ENCODE measurements around the gene SLC25A25.
"Not testable (repeated sequence)": the region's sequence is repeated elsewhere in the genome, so short reads cannot be mapped to it uniquely, and the experiment has no call there.

The SLC25A25 gene

DNA sequence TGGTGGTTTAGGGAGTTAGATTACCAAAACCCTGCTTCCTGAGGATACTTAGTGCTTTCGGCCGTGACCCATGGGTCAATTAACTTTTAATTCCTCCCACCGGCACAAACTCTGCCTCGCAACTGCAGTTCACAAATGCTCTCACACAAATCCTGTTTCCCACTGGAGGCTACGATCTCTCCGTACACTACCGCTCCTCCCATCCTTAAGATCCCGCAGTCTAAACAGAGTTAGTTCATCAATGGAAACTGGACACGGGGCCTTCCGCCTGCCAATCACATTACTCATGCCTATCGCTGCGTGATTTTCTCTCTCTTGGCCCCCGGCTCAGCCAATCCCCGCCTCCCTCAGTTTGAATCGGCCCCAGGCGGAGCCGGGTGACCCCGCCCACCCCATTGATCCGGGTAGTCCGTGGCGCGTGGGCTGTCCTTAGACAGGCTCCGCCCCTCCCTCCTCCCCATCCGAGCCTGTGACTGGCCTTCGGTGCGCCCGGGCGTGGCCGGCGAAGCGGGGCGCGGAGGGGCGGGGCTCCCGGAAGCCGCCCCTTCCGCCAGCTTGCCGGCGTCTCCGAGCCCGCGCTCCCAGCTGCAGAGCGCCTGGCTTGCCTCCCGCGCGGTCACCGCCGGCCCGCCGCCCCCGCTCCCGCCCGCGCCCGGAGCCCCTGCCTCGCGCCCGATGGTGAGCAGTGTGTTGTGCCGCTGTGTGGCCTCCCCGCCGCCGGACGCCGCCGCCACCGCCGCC lies at the start of gene SLC25A25:
SLC25A25 (plus strand) TSS at position 588 of the 741 bp plus-strand sequence; CDS start at position 676, 88 bp downstream.
- in situ Hi-C loops (cut with MboI; ENCODE audit: low sequenced_read_pairs), result no loop called here

GRCh38 chr9:128020692-128021091 lies 47.3 kb upstream of the SLC25A25 start:
- in situ Hi-C loops (cut with MboI; ENCODE audit: low sequenced_read_pairs), result no loop called here

GRCh38 chr9:128021098-128021497 lies 46.9 kb upstream of the SLC25A25 start:
- in situ Hi-C loops (cut with MboI; ENCODE audit: low sequenced_read_pairs), result no loop called here

GRCh38 chr9:128022886-128023285 lies 45.1 kb upstream of the SLC25A25 start:
- in situ Hi-C loops (cut with MboI; ENCODE audit: low sequenced_read_pairs), result no loop called here

DNA sequence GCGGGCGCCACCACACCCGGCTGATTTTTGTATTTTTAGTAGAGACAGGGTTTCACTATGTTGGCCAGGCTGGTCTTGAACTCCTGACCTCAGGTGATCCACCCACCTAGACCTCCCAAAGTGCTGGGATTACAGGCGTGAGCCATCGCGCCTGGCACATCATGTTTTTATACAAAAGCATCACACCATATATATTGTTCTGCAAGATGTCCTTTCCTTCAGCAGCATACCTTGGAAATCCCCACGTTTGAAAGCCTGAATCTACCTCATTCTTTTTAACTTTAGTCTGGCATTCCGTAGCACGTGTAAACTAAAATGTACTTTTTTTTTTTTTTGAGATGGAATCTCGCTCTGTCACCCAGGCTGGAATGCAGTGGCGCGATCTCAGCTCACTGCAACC lies 44.4 kb upstream of the SLC25A25 start:
- in situ Hi-C loops (cut with MboI; ENCODE audit: low sequenced_read_pairs), result not testable (repeated sequence)

GRCh38 chr9:128024761-128025308 lies 43.2 kb upstream of the SLC25A25 start:
- in situ Hi-C loops (cut with MboI; ENCODE audit: low sequenced_read_pairs), result loop anchor here (25.0 kb wide), 1 partner anchor 88 kb away; the partner anchor contains the start of genes DPM2 and PIP5KL1

DNA sequence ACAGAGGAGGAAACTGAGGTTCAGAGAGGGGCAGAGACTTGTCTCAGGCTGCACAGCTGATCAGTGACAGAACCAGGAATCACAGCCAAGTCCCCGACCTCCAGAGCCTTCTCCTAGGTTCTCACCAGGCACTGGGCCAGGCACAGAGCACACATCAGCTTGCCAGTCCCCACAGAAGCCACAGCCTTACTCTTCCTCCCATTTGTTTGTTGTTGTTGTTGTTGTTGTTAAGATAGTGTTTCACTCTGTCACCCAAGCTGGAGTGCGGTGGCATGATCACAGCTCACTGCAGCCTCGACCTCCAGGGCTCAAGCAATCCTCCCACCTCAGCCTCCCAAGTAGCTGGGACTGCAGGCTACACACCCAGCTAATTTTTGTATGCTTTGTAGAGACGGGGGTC lies 42.3 kb upstream of the SLC25A25 start:
- in situ Hi-C loops (cut with MboI; ENCODE audit: low sequenced_read_pairs), result loop anchor here (25.0 kb wide), 1 partner anchor 88 kb away; the partner anchor contains the start of genes DPM2 and PIP5KL1

GRCh38 chr9:128026255-128026772 lies 41.7 kb upstream of the SLC25A25 start:
- in situ Hi-C loops (cut with MboI; ENCODE audit: low sequenced_read_pairs), result loop anchor here (25.0 kb wide), 1 partner anchor 89 kb away; the partner anchor contains the start of genes DPM2 and PIP5KL1

GRCh38 chr9:128026773-128027541 lies 41.1 kb upstream of the SLC25A25 start:
- in situ Hi-C loops (cut with MboI; ENCODE audit: low sequenced_read_pairs), result loop anchor here (25.0 kb wide), 1 partner anchor 90 kb away; the partner anchor contains the start of genes DPM2 and PIP5KL1

GRCh38 chr9:128027705-128028104 lies 40.3 kb upstream of the SLC25A25 start:
- in situ Hi-C loops (cut with MboI; ENCODE audit: low sequenced_read_pairs), result loop anchor here (25.0 kb wide), 1 partner anchor 90 kb away; the partner anchor contains the start of genes DPM2 and PIP5KL1

- in situ Hi-C loops (cut with MboI; ENCODE audit: low sequenced_read_pairs), result loop anchor here (25.0 kb wide), 1 partner anchor 96 kb away; the partner anchor contains the start of genes DPM2 and PIP5KL1
Observed at GRCh38 chr9:128033609-128034008, 34.4 kb upstream of the SLC25A25 start.

DNA sequence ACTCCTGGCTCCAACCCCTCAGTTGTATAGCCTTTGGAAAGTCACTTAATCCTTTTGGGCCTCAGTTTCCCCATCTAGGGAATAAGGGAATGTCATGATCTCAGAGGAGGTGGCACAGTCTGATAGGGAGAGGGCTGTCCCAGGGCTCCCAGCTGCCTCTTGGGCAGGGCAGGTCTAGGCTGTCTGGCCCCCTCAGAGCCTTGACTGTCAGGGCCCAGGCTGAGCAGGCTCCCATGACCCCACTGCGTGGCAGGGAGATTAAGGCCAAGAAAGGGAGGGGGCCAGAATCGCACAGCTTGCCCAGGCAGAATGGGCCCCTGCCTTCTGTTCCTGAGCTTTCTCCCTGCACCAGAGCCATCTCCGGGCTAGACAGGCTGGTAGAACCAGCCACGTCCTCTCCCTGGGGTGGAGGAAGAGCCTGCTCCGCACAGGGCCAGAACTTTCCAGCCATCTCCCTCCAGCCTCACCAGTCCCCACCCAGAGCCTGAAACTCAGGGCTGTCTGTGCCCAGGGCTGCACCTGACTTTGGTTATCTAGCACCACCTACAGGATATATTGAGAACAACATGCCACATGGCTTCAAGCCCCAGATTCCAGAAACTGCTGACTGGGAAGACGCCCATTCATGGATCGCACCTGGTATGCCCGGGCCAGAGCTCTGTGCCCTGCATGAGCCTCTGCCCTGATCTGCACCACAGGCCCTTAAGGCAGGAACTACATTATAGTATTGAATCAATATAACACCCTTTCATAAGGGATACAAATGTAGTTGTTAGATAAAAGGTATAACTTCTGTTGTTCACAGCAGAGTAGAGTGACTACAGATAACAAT lies 33.0 kb upstream of the SLC25A25 start:
- in situ Hi-C loops (cut with MboI; ENCODE audit: low sequenced_read_pairs), result loop anchor here (25.0 kb wide), 1 partner anchor 98 kb away; the partner anchor contains the start of genes DPM2 and PIP5KL1

- in situ Hi-C loops (cut with MboI; ENCODE audit: low sequenced_read_pairs), result loop anchor here (25.0 kb wide), 1 partner anchor 99 kb away; the partner anchor contains the start of genes DPM2 and PIP5KL1
Observed at GRCh38 chr9:128036522-128036921, 31.5 kb upstream of the SLC25A25 start.

DNA sequence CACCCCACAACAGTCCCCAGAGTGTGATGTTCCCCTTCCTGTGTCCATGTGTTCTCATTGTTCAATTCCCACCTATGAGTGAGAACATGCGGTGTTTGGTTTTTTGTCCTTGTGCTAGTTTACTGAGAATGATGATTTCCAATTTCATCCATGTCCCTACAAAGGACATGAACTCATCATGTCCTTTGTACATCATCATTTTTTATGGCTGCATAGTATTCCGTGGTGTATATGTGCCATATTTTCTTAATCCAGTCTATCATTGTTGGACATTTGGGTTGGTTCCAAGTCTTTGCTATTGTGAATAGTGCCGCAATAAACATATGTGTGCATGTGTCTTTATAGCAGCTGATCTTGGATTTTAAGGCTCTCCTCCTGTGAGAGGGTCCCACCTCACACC lies 27.2 kb upstream of the SLC25A25 start:
- in situ Hi-C loops (cut with MboI; ENCODE audit: low sequenced_read_pairs), result loop anchor here (25.0 kb wide), 1 partner anchor 103 kb away; the partner anchor contains the start of genes DPM2 and PIP5KL1

DNA sequence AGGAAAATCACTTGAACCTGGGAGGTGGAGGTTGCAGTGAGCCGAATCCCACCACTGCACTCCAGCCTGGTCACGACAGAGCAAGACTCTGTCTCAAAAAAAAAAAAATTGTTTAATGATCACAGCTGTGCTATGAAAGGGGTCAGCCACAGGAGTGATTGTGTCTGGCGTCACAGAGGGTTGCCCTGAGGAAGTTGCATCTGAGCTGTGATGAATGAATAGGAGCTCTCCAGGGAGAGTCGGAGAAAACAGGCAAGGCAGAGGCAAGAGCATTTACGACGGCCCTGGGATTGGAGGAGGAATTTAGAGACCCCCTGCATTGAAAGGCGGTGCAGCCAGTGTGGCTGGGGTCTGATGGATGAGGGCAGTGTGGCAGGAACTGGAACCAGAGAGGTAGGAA lies 26.0 kb upstream of the SLC25A25 start:
- in situ Hi-C loops (cut with MboI; ENCODE audit: low sequenced_read_pairs), result loop anchor here (25.0 kb wide), 1 partner anchor 105 kb away; the partner anchor contains the start of genes DPM2 and PIP5KL1

DNA sequence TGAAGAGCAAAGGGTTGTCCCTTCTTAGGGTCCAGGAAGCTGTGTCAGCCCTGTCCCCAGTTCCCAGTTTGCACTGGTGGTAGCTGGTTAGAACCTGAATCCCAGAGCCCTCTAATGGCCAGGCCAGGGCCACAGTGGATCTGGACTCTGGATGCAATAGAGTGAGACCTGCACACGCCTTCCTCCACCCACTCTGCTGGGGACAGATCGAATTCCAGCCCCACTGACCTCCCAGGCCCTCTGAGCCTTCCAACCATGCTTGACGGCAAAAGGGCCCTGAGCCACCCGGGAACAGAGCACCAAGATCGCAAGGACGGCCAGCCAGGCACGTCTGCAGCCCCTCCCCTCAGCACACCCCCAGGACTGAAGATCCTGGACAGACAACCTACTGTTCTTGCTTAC lies 24.6 kb upstream of the SLC25A25 start:
- in situ Hi-C loops (cut with MboI; ENCODE audit: low sequenced_read_pairs), result loop anchor here (25.0 kb wide), 1 partner anchor 106 kb away; the partner anchor contains the start of genes DPM2 and PIP5KL1

DNA sequence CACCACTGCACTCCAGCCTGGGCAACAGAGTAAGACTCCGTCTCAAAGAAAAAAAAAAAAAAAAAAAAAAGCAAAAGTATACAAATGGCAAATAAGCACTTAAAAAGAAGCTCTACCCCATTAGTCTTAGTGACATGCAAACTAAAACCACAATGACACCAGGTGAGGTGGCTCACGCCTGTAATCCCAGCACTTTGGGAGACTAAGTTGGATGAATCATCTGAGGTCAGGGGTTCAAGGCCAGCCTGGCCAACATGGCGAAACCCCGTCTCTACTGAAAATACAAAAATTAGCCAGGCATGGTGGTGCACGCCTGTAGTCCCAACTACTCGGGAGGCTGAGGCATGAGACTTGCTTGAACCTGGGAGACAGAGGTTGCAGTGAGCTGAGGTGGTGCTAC lies 22.6 kb upstream of the SLC25A25 start:
- in situ Hi-C loops (cut with MboI; ENCODE audit: low sequenced_read_pairs), result loop anchor here (25.0 kb wide), 1 partner anchor 108 kb away; the partner anchor contains the start of genes DPM2 and PIP5KL1

DNA sequence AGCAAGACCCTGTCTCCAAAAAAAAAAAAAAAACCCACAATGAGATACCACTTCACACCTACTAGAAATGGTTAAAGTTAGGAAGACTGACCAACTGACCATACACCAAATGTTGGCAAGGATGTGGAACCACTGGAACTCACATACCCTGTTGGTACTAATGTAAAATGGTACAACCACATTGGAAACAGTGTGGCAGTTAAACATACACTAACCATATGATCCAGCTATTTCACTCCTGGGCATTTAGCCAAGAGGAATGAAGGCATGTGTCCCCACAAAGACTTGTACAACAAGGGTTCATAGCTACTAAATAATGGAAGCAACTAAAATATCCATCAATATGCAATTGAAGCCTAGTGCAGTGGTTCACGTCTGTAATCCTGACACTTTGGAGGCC lies 22.2 kb upstream of the SLC25A25 start:
- in situ Hi-C loops (cut with MboI; ENCODE audit: low sequenced_read_pairs), result loop anchor here (25.0 kb wide), 1 partner anchor 109 kb away; the partner anchor contains the start of genes DPM2 and PIP5KL1

- in situ Hi-C loops (cut with MboI; ENCODE audit: low sequenced_read_pairs), result loop anchor here (25.0 kb wide), 1 partner anchor 110 kb away; the partner anchor contains the start of genes DPM2 and PIP5KL1
Observed at GRCh38 chr9:128047231-128047630, 20.8 kb upstream of the SLC25A25 start.

All from HL-60/S4 treated with phorbol 12-myristate 13-acetate at 8.2 ng/mL for 4 days and 3 days (cell line).